Mesenchymal stem cell (in vitro differentiated cells and primary cell): Measurements from ENCODE around the gene CHMP3.

ENCODE experiments used
- DNase-seq: peaks from one replicate; pipeline ENCODE4 v3.0.0-alpha.2; 2013
- H2AFZ ChIP-seq: one replicate; pipeline ENCODE4 v1.6.1; 2013; ENCODE audit warnings: low read depth, mild to moderate bottlenecking, control low read depth, inconsistent platforms, low read length, moderate library complexity
- H2AK5ac ChIP-seq: 2 replicates; pipeline ENCODE4 v1.6.1; 2013; ENCODE audit warnings: low read length, moderate library complexity, mild to moderate bottlenecking, inconsistent platforms; ENCODE audit not compliant: severe bottlenecking
- H2BK120ac ChIP-seq: one replicate; pipeline ENCODE4 v1.6.1; 2013; ENCODE audit warnings: low read depth, mild to moderate bottlenecking, inconsistent platforms, low read length, moderate library complexity
- H2BK12ac ChIP-seq, 2 experiments: one replicate each; pipeline ENCODE4 v1.6.1; 2013; ENCODE audit warnings: inconsistent platforms in 2 of 2, low read length in 2 of 2, mild to moderate bottlenecking in 2 of 2, moderate library complexity in 2 of 2, control low read depth in 1 of 2
- H2BK15ac ChIP-seq: one replicate; pipeline ENCODE4 v1.6.1; 2013; ENCODE audit warnings: mild to moderate bottlenecking, low read depth, inconsistent platforms; ENCODE audit not compliant: poor library complexity, severe bottlenecking
- H2BK5ac ChIP-seq: 2 replicates; pipeline ENCODE4 v1.6.1; 2013; ENCODE audit warnings: low read depth, mild to moderate bottlenecking, low read length, control low read depth, inconsistent platforms; ENCODE audit not compliant: poor library complexity, severe bottlenecking
- H3K14ac ChIP-seq, 2 experiments: one replicate each; pipeline ENCODE4 v1.6.1; 2013; ENCODE audit warnings: inconsistent platforms in 2 of 2, low read length in 2 of 2, control low read depth in 1 of 2, mild to moderate bottlenecking in 1 of 2, moderate library complexity in 1 of 2
- H3K18ac ChIP-seq, 2 experiments: one replicate each; pipeline ENCODE4 v1.6.1; 2013; ENCODE audit warnings: inconsistent platforms in 2 of 2, low read length in 2 of 2, control low read depth in 1 of 2, low read depth in 1 of 2, mild to moderate bottlenecking in 1 of 2
- H3K23ac ChIP-seq, 2 experiments: one replicate each; pipeline ENCODE4 v1.6.1; 2013; ENCODE audit warnings: inconsistent platforms in 2 of 2, low read length in 2 of 2, mild to moderate bottlenecking in 2 of 2, moderate library complexity in 2 of 2, control low read depth in 1 of 2
- H3K27ac ChIP-seq: 2 replicates; pipeline ENCODE4 v1.5.1; 2013; ENCODE audit warnings: mild to moderate bottlenecking, moderate library complexity, low read length, control low read depth, inconsistent platforms; ENCODE audit not compliant: poor library complexity, severe bottlenecking
- H3K27me3 ChIP-seq, 2 experiments: 2 replicates each; pipeline versions ENCODE4 v1.6.1 to v1.7.0; 2013; ENCODE audit warnings: low read length in 2 of 2, mild to moderate bottlenecking in 2 of 2, moderate library complexity in 2 of 2, control low read depth in 1 of 2, inconsistent platforms in 1 of 2; ENCODE audit not compliant: control insufficient read depth in 1 of 2, insufficient read depth in 1 of 2
- H3K36me3 ChIP-seq, 2 experiments: 2 replicates each; pipeline versions ENCODE4 v1.6.1 to v1.7.0; 2013; ENCODE audit warnings: low read length in 2 of 2, control low read depth in 1 of 2, inconsistent platforms in 1 of 2, low read depth in 1 of 2, mild to moderate bottlenecking in 1 of 2; ENCODE audit not compliant: insufficient read depth in 2 of 2, control insufficient read depth in 1 of 2
- H3K4ac ChIP-seq, 2 experiments: one replicate each; pipeline ENCODE4 v1.6.1; 2013; ENCODE audit warnings: inconsistent platforms in 2 of 2, low read length in 2 of 2, mild to moderate bottlenecking in 2 of 2, moderate library complexity in 2 of 2, control low read depth in 1 of 2, low read depth in 1 of 2
- H3K4me1 ChIP-seq: 2 replicates; pipeline ENCODE4 v1.6.1; 2013; ENCODE audit warnings: low read depth, low read length, control low read depth; ENCODE audit not compliant: control insufficient read depth, insufficient read depth
- H3K4me2 ChIP-seq: 2 replicates; pipeline ENCODE4 v1.6.1; 2013; ENCODE audit warnings: low read length, mild to moderate bottlenecking, inconsistent platforms; ENCODE audit not compliant: poor library complexity, severe bottlenecking
- H3K4me3 ChIP-seq, 2 experiments: 2 replicates each; pipeline versions ENCODE4 v1.5.1 to v1.7.0; 2013; ENCODE audit warnings: low read length in 2 of 2, mild to moderate bottlenecking in 2 of 2, control low read depth in 1 of 2, low read depth in 1 of 2; ENCODE audit not compliant: insufficient read depth in 1 of 2
- H3K79me1 ChIP-seq: replicated peaks from 2 replicates; pipeline ENCODE4 v1.6.1; 2013; ENCODE audit warnings: mild to moderate bottlenecking, control low read depth, low read length, inconsistent platforms; ENCODE audit not compliant: poor library complexity, severe bottlenecking
- H3K9ac ChIP-seq: 2 replicates; pipeline ENCODE4 v1.7.0; 2013; ENCODE audit warnings: mild to moderate bottlenecking, low read length, moderate library complexity
- H3K9me3 ChIP-seq: 2 replicates; pipeline ENCODE4 v1.7.0; 2013; ENCODE audit warnings: mild to moderate bottlenecking, low read length; ENCODE audit not compliant: control insufficient read depth
- H4K8ac ChIP-seq: one replicate; pipeline ENCODE4 v1.6.1; 2013; ENCODE audit warnings: inconsistent platforms, mild to moderate bottlenecking, low read length, moderate library complexity
- H4K91ac ChIP-seq: one replicate; pipeline ENCODE4 v1.6.1; 2013; ENCODE audit warnings: mild to moderate bottlenecking, low read length, inconsistent platforms
- WGBS: methylation state at CpG from one replicate; pipeline ENCODE4 v1.1.7; 2013; ENCODE audit warnings: mixed read lengths; 5-methylcytosine and 5-hydroxymethylcytosine counted together

The CHMP3 gene

DNA sequence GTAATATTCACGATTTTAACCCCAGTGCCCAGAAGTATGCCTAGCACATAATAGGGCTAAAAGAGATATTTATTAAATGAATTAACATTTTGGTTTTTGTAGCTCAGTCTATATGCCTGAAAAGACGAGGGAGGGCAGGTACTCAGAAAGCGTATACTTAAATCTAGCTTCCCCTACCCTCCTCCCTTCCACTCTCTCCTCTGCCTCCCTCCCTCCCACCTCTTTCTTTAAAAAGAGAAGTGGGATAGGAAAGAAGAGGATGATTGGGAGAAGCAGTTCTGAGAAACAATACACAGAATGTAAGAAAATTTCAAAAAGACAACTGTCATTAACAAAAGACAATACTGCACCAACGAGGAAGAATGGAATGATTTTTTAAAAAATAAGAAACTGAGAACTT lies 39.8 kb downstream of the CHMP3 start:
- no CpG with 5 or more reads among the region's 4 CpGs for WGBS

GRCh38 chr2:86522711-86523110 lies 40.5 kb downstream of the CHMP3 start:
- Histone ChIP-seq H3K79me1 (peaks cover 9% of the 10 kb centered on the region), H2BK120ac (no peak overlapping the region), H3K4ac (no peak overlapping the region), H2BK5ac (no peak overlapping the region), H4K91ac (no peak overlapping the region), H3K4me3 (no peak overlapping the region), H3K27ac (no peak overlapping the region), H3K27me3 (no peaks in the 10 kb centered on the region), H3K23ac (no peak overlapping the region), H3K9me3 (peaks cover 7% of the 10 kb centered on the region), H4K8ac (no peak overlapping the region), H2BK12ac (no peak overlapping the region), H3K9ac (no peak overlapping the region), H2AFZ (no peak overlapping the region), H3K36me3 (peaks cover 0 to 40% of the 10 kb centered on the region in 2 experiments), H3K14ac (no peak overlapping the region), H2BK15ac (no peak overlapping the region), H3K4me1 (no peaks in the 10 kb centered on the region), H3K4me2 (no peak overlapping the region), H2AK5ac (no peak overlapping the region), H3K18ac (no peak overlapping the region)
- DNase-seq = no peak
- 93% methylated on average over 2 of the region's 2 CpGs for WGBS

More for the DNA sequence above, 39.8 kb downstream of the CHMP3 start:
- no peaks in the 10 kb centered on the region for H3K27me3 ChIP-seq
- H2AK5ac ChIP-seq = no peak overlapping the region
- peaks cover 8% of the 10 kb centered on the region for H3K79me1 ChIP-seq
- no peak overlapping the region for H2BK120ac ChIP-seq
- H3K4me1 ChIP-seq = no peaks in the 10 kb centered on the region
- no peak overlapping the region for H3K4me3 ChIP-seq
- H3K4ac ChIP-seq = no peak overlapping the region
- H3K23ac ChIP-seq = no peak overlapping the region
- no peak overlapping the region for H2BK12ac ChIP-seq
- H4K91ac ChIP-seq = no peak overlapping the region
- H2BK5ac ChIP-seq = no peak overlapping the region
- H2BK15ac ChIP-seq = no peak overlapping the region
- DNase-seq = no peak
- no peak overlapping the region for H3K9ac ChIP-seq
- H3K14ac ChIP-seq = no peak overlapping the region
- no peak overlapping the region for H2AFZ ChIP-seq
- no peak overlapping the region for H4K8ac ChIP-seq
- H3K9me3 ChIP-seq = peaks cover 7% of the 10 kb centered on the region
- H3K18ac ChIP-seq = no peak overlapping the region
- H3K36me3 ChIP-seq = peaks cover 0 to 46% of the 10 kb centered on the region in 2 experiments
- no peak overlapping the region for H3K4me2 ChIP-seq
- no peak overlapping the region for H3K27ac ChIP-seq

- H2BK12ac ChIP-seq = no peak overlapping the region
Measured at GRCh38 chr2:86521922-86522321, 41.3 kb downstream of the CHMP3 start.

DNA sequence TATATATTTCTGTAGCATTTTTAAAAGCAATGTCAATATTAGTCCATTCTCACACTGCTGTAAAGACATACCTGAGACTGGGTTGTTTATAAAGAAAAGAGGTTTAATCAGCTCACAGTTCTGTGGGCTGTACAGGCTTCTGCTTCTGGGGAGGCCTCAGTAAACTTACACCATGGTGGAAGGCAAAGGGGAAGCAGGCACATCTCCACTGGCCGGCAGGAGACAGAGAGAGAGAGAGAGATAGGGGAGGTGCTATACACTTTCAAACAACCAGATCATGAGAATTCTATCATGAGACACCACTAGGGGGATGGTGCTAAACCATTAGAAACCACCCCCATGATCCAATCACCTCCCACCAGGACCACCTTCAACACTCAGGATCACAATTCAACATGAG lies 43.1 kb downstream of the CHMP3 start:
- no peak overlapping the region for H4K8ac ChIP-seq
- no peak overlapping the region for H3K4me2 ChIP-seq
- no peak overlapping the region for H2BK120ac ChIP-seq
- no peak overlapping the region for H2BK15ac ChIP-seq
- peaks cover 13% of the 10 kb centered on the region for H3K79me1 ChIP-seq
- peaks cover 7% of the 10 kb centered on the region for H3K9me3 ChIP-seq
- no peak overlapping the region for H2BK12ac ChIP-seq
- no peak overlapping the region for H4K91ac ChIP-seq
- H3K4me1 ChIP-seq = no peaks in the 10 kb centered on the region
- H3K27ac ChIP-seq = no peak overlapping the region
- no CpG with 5 or more reads among the region's 1 CpG for WGBS
- no peak overlapping the region for H3K14ac ChIP-seq
- no peak for DNase-seq
- no peak overlapping the region for H3K23ac ChIP-seq
- H3K4me3 ChIP-seq = no peak overlapping the region
- no peak overlapping the region for H3K18ac ChIP-seq
- no peak overlapping the region for H2AK5ac ChIP-seq
- peaks cover 0 to 15% of the 10 kb centered on the region in 2 experiments for H3K36me3 ChIP-seq
- H3K4ac ChIP-seq = no peak overlapping the region
- no peak overlapping the region for H2AFZ ChIP-seq
- H3K27me3 ChIP-seq = no peaks in the 10 kb centered on the region
- H3K9ac ChIP-seq = no peak overlapping the region
- H2BK5ac ChIP-seq = no peak overlapping the region

More at GRCh38 chr2:86521922-86522321, 41.3 kb downstream of the CHMP3 start:
- Histone ChIP-seq H3K27me3 (no peaks in the 10 kb centered on the region), H2BK120ac (no peak overlapping the region), H3K18ac (no peak overlapping the region), H3K9me3 (peaks cover 7% of the 10 kb centered on the region), H3K4me3 (no peak overlapping the region), H3K4me2 (no peak overlapping the region), H2AFZ (no peak overlapping the region), H2AK5ac (no peak overlapping the region), H4K8ac (no peak overlapping the region), H2BK5ac (no peak overlapping the region), H3K23ac (no peak overlapping the region), H3K9ac (no peak overlapping the region), H3K36me3 (peaks cover 0 to 32% of the 10 kb centered on the region in 2 experiments), H3K79me1 (peaks cover 11% of the 10 kb centered on the region), H3K27ac (no peak overlapping the region), H3K4me1 (no peaks in the 10 kb centered on the region), H3K4ac (no peak overlapping the region), H3K14ac (no peak overlapping the region), H4K91ac (no peak overlapping the region), H2BK15ac (no peak overlapping the region)
- 100% methylated on average over 1 of the region's 1 CpG for WGBS
- DNase-seq = no peak
